AG08395 (cell line): ENCODE data around the gene TCERG1L.
"Not testable (repeated sequence)": the region's sequence is repeated elsewhere in the genome, so short reads cannot be mapped to it uniquely, and the experiment has no call there.

Source experiments
- DNase-seq: peaks from one replicate; pipeline ENCODE4 v3.0.0; 2012; ENCODE audit warnings: mixed read lengths, low spot score

TCERG1L gene

GRCh38 chr10:131248376-131249165 lies 63.0 kb downstream of the TCERG1L start:
- no peak for DNase-seq

- DNase-seq, result no peak
These were observed 63.6 kb downstream of the TCERG1L start for GRCh38 chr10:131247873-131248272.

- DNase-seq, result no peak
These were observed 64.7 kb downstream of the TCERG1L start for GRCh38 chr10:131246775-131247174.

- DNase-seq, result no peak
These were observed 65.4 kb downstream of the TCERG1L start for GRCh38 chr10:131246089-131246488.

GRCh38 chr10:131245475-131246059 lies 66.0 kb downstream of the TCERG1L start:
- no peak for DNase-seq

GRCh38 chr10:131244836-131245235 lies 66.7 kb downstream of the TCERG1L start:
- no peak for DNase-seq

GRCh38 chr10:131243076-131243475 lies 68.4 kb downstream of the TCERG1L start:
- no peak for DNase-seq

- DNase-seq, result no peak
These were observed 69.5 kb downstream of the TCERG1L start for GRCh38 chr10:131242007-131242406.

GRCh38 chr10:131240691-131241090 lies 70.8 kb downstream of the TCERG1L start:
- no peak for DNase-seq

GRCh38 chr10:131239926-131240325 lies 71.6 kb downstream of the TCERG1L start:
- no peak for DNase-seq

- no peak for DNase-seq
These were observed 72.1 kb downstream of the TCERG1L start for GRCh38 chr10:131239450-131239849.

- no peak for DNase-seq
These were observed 72.7 kb downstream of the TCERG1L start for GRCh38 chr10:131238669-131239280.

GRCh38 chr10:131237991-131238651 lies 73.4 kb downstream of the TCERG1L start:
- DNase-seq, result no peak

GRCh38 chr10:131234606-131235005 lies 76.9 kb downstream of the TCERG1L start:
- DNase-seq, result not testable (repeated sequence)

- no peak for DNase-seq
These were observed 77.8 kb downstream of the TCERG1L start for GRCh38 chr10:131233611-131234258.

- no peak for DNase-seq
These were observed 79.5 kb downstream of the TCERG1L start for GRCh38 chr10:131231965-131232541.

- no peak for DNase-seq
These were observed 80.1 kb downstream of the TCERG1L start for GRCh38 chr10:131231323-131231964.

GRCh38 chr10:131230641-131231322 lies 80.7 kb downstream of the TCERG1L start:
- DNase-seq, result no peak

- no peak for DNase-seq
These were observed 81.4 kb downstream of the TCERG1L start for GRCh38 chr10:131230166-131230565.

- DNase-seq, result no peak
These were observed 84.3 kb downstream of the TCERG1L start for GRCh38 chr10:131227163-131227740.
